GM23338 (cell line): ENCODE data around the gene FAM227B.

ENCODE experiments used
- CREB1 ChIP-seq: fragments of 250-450 bp; sonication (Bioruptor Pico); IDR thresholded peaks from 2 replicates; pipeline ENCODE4 v1.5.0; 2020; ENCODE audit warnings: low read depth, mild to moderate bottlenecking, moderate library complexity
- CTCF ChIP-seq, 2 experiments: fragments of 200-600 bp in 1 of 2; sonication (generic) in 1 of 2; conservative IDR thresholded peaks; 2 replicates each; pipeline versions ENCODE4 v1.5.1 to v1.6.1; 2016 to 2017; ENCODE audit warnings: antibody characterized with exemption in 2 of 2, low read depth in 2 of 2, mild to moderate bottlenecking in 2 of 2, moderate library complexity in 1 of 2
- EZH2 ChIP-seq: fragments of 200-600 bp; sonication (generic); IDR thresholded peaks from one replicate; pipeline ENCODE4 v1.8.0; 2017; ENCODE audit warnings: antibody characterized with exemption, mild to moderate bottlenecking, low read depth; ENCODE audit not compliant: unreplicated experiment
- EZH2phosphoT487 ChIP-seq: fragments of 200-600 bp; sonication (generic); IDR thresholded peaks from one replicate; pipeline ENCODE4 v1.8.1; 2018; ENCODE audit warnings: antibody characterized with exemption; ENCODE audit not compliant: unreplicated experiment
- JUNB ChIP-seq: IDR thresholded peaks from one replicate; pipeline ENCODE4 v1.6.1; 2016; ENCODE audit warnings: antibody characterized with exemption; ENCODE audit not compliant: unreplicated experiment
- POLR2AphosphoS5 ChIP-seq: IDR thresholded peaks from 2 replicates; pipeline ENCODE4 v1.6.1; 2016; ENCODE audit warnings: antibody characterized with exemption, low read depth
- REST ChIP-seq: IDR thresholded peaks from one replicate; pipeline ENCODE4 v1.6.1; 2018; ENCODE audit warnings: antibody characterized with exemption; ENCODE audit not compliant: unreplicated experiment

- TF ChIP-seq CTCF (conservative IDR thresholded peaks at IDR 0.05; ENCODE audit: low read depth in 2 of 2): no peak
- TF ChIP-seq EZH2phosphoT487: no peak
- no peak for TF ChIP-seq CREB1
- TF ChIP-seq EZH2: no peak
- no peak for TF ChIP-seq POLR2AphosphoS5
- TF ChIP-seq REST: no peak
- TF ChIP-seq JUNB: no peak
Measured at GRCh38 chr15:49418811-49419210, 201.8 kb downstream of the FAM227B start.
